SK-N-SH (cell line): ENCODE data around the gene VARS1. TPM values are rescaled to one million over a fixed set of nuclear protein-coding genes. Genes with fewer than 3 reads are reported as not detected.

Experiments
- CTCF ChIA-PET: fragments of 300-600, 350-600 bp; formaldehyde crosslinking; extraction: SDS; loops from one replicate; lab custom pipeline; 2021; lab: Yijun Ruan, JAX
- POLR2A ChIA-PET: fragments of 350-600 bp; sonication (Branson Sonifier 250); formaldehyde crosslinking; extraction: SDS; loops from one replicate; lab custom pipeline; 2020; ENCODE audit warnings: antibody characterized with exemption, inconsistent platforms; lab: Yijun Ruan, JAX
- DNase-seq: peaks from one replicate; pipeline ENCODE4 v3.0.0; 2012
- H2AFZ ChIP-seq: fragments of 200-600 bp; sonication (generic); 2 replicates; pipeline ENCODE4 v1.8.1; 2016; ENCODE audit warnings: antibody characterized with exemption, mild to moderate bottlenecking, low read depth
- H3F3A ChIP-seq: fragments of 200-600 bp; sonication (generic); replicated peaks from 2 replicates; pipeline ENCODE3; 2016; ENCODE audit warnings: antibody characterized with exemption, mild to moderate bottlenecking; ENCODE audit not compliant: insufficient read depth
- H3K27ac ChIP-seq, 2 experiments: fragments of 200-500 bp in 1 of 2; fragments of 200-600 bp in 1 of 2; sonication (Bioruptor generic) in 1 of 2; sonication (generic), shearing (Covaris generic) in 1 of 2; 2 replicates each; pipeline versions ENCODE4 v1.5.1 to v1.6.1; 2014 to 2016; ENCODE audit warnings: low read depth in 2 of 2, inconsistent platforms in 1 of 2, low read length in 1 of 2, mild to moderate bottlenecking in 1 of 2, mixed read lengths in 1 of 2
- H3K27me3 ChIP-seq: fragments of 200-600 bp; sonication (generic), shearing (Covaris generic); 2 replicates; pipeline ENCODE4 v1.6.1; 2016; ENCODE audit warnings: mixed run types; ENCODE audit not compliant: insufficient read depth
- H3K36me3 ChIP-seq, 2 experiments: fragments of 200-500 bp in 1 of 2; fragments of 200-600 bp in 1 of 2; sonication (Bioruptor generic) in 1 of 2; sonication (generic) in 1 of 2; replicated peaks in 1 of 2; 2 replicates each; pipeline versions ENCODE3 to v1.5.1; 2014 to 2016; ENCODE audit warnings: low read length in 1 of 2, mild to moderate bottlenecking in 1 of 2; ENCODE audit not compliant: insufficient read depth in 2 of 2, control insufficient read depth in 1 of 2
- H3K4me1 ChIP-seq, 2 experiments: fragments of 200-500 bp in 1 of 2; fragments of 200-600 bp in 1 of 2; sonication (Bioruptor generic) in 1 of 2; sonication (generic), shearing (Covaris generic) in 1 of 2; 2 replicates each; pipeline versions ENCODE4 v1.5.1 to v1.6.1; 2014 to 2016; ENCODE audit warnings: low read depth in 1 of 2, low read length in 1 of 2, mixed run types in 1 of 2; ENCODE audit not compliant: insufficient read depth in 2 of 2, control insufficient read depth in 1 of 2
- H3K4me2 ChIP-seq: fragments of 200-600 bp; sonication (generic), shearing (Covaris generic); 2 replicates; pipeline ENCODE4 v1.6.1; 2017; ENCODE audit warnings: mixed run types
- H3K4me3 ChIP-seq, 2 experiments: fragments of 200-500 bp in 1 of 2; fragments of 200-600 bp in 1 of 2; sonication (Bioruptor generic) in 1 of 2; sonication (generic), shearing (Covaris generic) in 1 of 2; 2 replicates each; pipeline versions ENCODE4 v1.5.1 to v1.8.1; 2014 to 2016; ENCODE audit warnings: low read depth in 2 of 2, inconsistent platforms in 1 of 2, low read length in 1 of 2, mild to moderate bottlenecking in 1 of 2, mixed read lengths in 1 of 2, moderate library complexity in 1 of 2
- H3K79me2 ChIP-seq: fragments of 200-600 bp; sonication (generic); 2 replicates; pipeline ENCODE4 v1.8.1; 2017; ENCODE audit warnings: mild to moderate bottlenecking; ENCODE audit not compliant: insufficient read depth
- H3K9ac ChIP-seq: fragments of 200-600 bp; sonication (generic); 2 replicates; pipeline ENCODE4 v1.6.1; 2017; ENCODE audit warnings: mixed run types
- H3K9me2 ChIP-seq: fragments of 200-600 bp; sonication (generic); 2 replicates; pipeline ENCODE4 v1.6.1; 2017; ENCODE audit warnings: mixed run types
- H3K9me3 ChIP-seq: fragments of 200-600 bp; sonication (generic); 2 replicates; pipeline ENCODE4 v1.6.1; 2017; ENCODE audit warnings: mixed run types, mild to moderate bottlenecking, moderate library complexity
- H4K20me1 ChIP-seq: fragments of 200-600 bp; sonication (generic); 2 replicates; pipeline ENCODE4 v1.6.1; 2017; ENCODE audit warnings: mild to moderate bottlenecking, mixed run types; ENCODE audit not compliant: insufficient read depth
- CHD2 ChIP-seq: fragments of 150-350 bp; IDR thresholded peaks from 2 replicates; pipeline ENCODE4 v1.6.1; 2018; ENCODE audit warnings: low read length; ENCODE audit not compliant: partially characterized antibody
- EZH2phosphoT487 ChIP-seq: fragments of 200-600 bp; sonication (generic); IDR thresholded peaks from 2 replicates; pipeline ENCODE4 v1.6.1; 2017; ENCODE audit warnings: low read depth, mixed run types, mild to moderate bottlenecking, antibody characterized with exemption, moderate library complexity, borderline replicate concordance
- FOSL2 ChIP-seq: IDR thresholded peaks from 2 replicates; pipeline ENCODE4 v1.4.0; 2012; ENCODE audit warnings: low read depth, mild to moderate bottlenecking, moderate library complexity, borderline replicate concordance
- FOXJ3 ChIP-seq: sonication (generic); formaldehyde crosslinking; IDR thresholded peaks from 2 replicates; pipeline ENCODE4 v1.5.1; 2020; ENCODE audit warnings: mild to moderate bottlenecking, missing genetic modification reagents
- FOXM1 ChIP-seq: IDR thresholded peaks from 2 replicates; pipeline ENCODE4 v1.4.0; 2012; ENCODE audit warnings: low read depth, mild to moderate bottlenecking
- GATA2 ChIP-seq: sonication (generic); formaldehyde crosslinking; IDR thresholded peaks from 2 replicates; pipeline ENCODE4 v1.5.0; 2020; ENCODE audit warnings: mild to moderate bottlenecking, missing genetic modification reagents
- MXI1 ChIP-seq: IDR thresholded peaks from 2 replicates; pipeline ENCODE4 v1.6.1; 2012; ENCODE audit warnings: mild to moderate bottlenecking, low read depth, low read length, improper control_type of control experiment
- POLR2AphosphoS5 ChIP-seq: IDR thresholded peaks from 2 replicates; pipeline ENCODE4 v1.6.1; 2012; ENCODE audit warnings: low read depth, low read length
- RCOR1 ChIP-seq: fragments of 150-350 bp; IDR thresholded peaks from 2 replicates; pipeline ENCODE4 v1.6.1; 2017; ENCODE audit warnings: antibody characterized with exemption, low read length
- RXRA ChIP-seq: IDR thresholded peaks from 2 replicates; pipeline ENCODE4 v1.4.0; 2012; ENCODE audit warnings: low read depth, mild to moderate bottlenecking, borderline replicate concordance
- YY1 ChIP-seq: IDR thresholded peaks from 2 replicates; pipeline ENCODE4 v1.4.0; 2012; ENCODE audit warnings: low read depth, mild to moderate bottlenecking
- WGBS: methylation state at CpG from one replicate; pipeline ENCODE4 v1.1.6; 2017; ENCODE audit warnings: low lambda C conversion rate; 5-methylcytosine and 5-hydroxymethylcytosine counted together
- polyA plus RNA-seq, 3 experiments: library from polyadenylated mRNA; depleted of rRNA; stranded (reverse); fragments of >200 nt; gene quantifications; 2 replicates each; pipeline ENCODE4 v1.2.3, GENCODE V29; 2012
- TF ChIP-seq, protein P1 (sequence below): fragments of 150-350 bp; IDR thresholded peaks from 2 replicates; pipeline ENCODE4 v1.6.1; 2017; ENCODE audit warnings: antibody characterized with exemption, low read length, low read depth, borderline replicate concordance
- TF ChIP-seq, protein P2 (sequence below): IDR thresholded peaks from 2 replicates; pipeline ENCODE4 v1.4.0; 2012; ENCODE audit warnings: low read depth, borderline replicate concordance
- TF ChIP-seq, protein P3 (sequence below): IDR thresholded peaks from 2 replicates; pipeline ENCODE4; 2012
- TF ChIP-seq, protein P4 (sequence below): fragments of 150-350 bp; IDR thresholded peaks from 2 replicates; pipeline ENCODE4 v1.6.1; 2016; ENCODE audit warnings: mild to moderate bottlenecking, low read depth, low read length

The VARS1 gene
- polyA plus RNA-seq, 1 of the 3 experiments (the other 2 are of a cell fraction) = 35.1 TPM

DNA sequence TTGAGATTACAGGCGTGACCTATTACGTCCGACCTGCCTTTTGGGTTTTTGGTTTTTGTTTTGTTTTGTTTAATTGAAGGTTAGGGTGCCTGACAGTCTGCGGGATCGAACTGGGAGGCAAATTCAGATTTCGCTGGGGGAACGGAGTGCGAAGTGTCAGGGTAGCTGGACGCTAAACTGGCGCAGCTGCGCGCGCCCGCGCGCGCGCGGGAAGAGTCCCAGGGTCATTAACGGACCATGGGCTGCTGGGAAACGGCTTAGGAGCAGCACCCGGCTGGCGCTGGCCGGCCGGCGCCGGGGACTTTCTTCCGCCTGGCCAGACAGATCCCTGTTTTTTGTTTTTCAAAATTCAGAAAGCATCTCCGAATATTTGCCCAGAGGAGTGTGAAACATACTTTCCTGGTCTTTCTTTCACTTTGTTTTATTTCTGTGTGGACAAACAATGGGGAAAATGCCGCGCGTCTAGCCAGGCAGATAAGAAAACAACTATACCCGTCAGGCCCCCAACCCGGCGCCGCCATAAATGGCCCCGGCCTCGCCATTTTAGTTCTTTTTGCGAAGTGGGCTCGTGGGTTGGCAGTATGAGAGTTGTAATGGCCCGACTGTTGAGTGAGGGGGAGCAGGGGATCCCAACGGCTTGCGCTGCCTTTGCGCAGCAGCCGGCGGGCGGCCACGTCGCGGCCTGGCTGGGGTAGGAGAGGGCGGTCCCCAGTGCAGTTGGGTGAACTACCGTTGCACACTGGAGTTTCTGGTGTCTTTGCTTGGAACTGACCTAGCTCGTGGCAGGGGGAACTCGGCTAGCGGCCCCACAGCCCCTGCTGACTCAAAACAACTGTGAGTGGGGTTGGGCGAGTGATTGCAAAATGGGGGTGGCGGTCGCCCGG is 39.1 kb upstream of the VARS1 start (continued):
- TF ChIP-seq, protein P1, sequence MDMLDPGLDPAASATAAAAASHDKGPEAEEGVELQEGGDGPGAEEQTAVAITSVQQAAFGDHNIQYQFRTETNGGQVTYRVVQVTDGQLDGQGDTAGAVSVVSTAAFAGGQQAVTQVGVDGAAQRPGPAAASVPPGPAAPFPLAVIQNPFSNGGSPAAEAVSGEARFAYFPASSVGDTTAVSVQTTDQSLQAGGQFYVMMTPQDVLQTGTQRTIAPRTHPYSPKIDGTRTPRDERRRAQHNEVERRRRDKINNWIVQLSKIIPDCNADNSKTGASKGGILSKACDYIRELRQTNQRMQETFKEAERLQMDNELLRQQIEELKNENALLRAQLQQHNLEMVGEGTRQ = no peak
- TF ChIP-seq RXRA = peak; percentile 23; the same call in 1 of the 2 replicates
- 0 out of 2 replicates have a peak, but pooled peaks have one; percentile 6 for TF ChIP-seq RCOR1
- no peak for TF ChIP-seq FOSL2
- TF ChIP-seq, protein P2, sequence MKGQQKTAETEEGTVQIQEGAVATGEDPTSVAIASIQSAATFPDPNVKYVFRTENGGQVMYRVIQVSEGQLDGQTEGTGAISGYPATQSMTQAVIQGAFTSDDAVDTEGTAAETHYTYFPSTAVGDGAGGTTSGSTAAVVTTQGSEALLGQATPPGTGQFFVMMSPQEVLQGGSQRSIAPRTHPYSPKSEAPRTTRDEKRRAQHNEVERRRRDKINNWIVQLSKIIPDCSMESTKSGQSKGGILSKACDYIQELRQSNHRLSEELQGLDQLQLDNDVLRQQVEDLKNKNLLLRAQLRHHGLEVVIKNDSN = no peak
- TF ChIP-seq, protein P3, sequence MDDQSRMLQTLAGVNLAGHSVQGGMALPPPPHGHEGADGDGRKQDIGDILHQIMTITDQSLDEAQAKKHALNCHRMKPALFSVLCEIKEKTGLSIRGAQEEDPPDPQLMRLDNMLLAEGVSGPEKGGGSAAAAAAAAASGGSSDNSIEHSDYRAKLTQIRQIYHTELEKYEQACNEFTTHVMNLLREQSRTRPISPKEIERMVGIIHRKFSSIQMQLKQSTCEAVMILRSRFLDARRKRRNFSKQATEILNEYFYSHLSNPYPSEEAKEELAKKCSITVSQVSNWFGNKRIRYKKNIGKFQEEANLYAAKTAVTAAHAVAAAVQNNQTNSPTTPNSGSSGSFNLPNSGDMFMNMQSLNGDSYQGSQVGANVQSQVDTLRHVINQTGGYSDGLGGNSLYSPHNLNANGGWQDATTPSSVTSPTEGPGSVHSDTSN = peak; percentile 26; the same call in 1 of the 2 replicates
- no peak for TF ChIP-seq GATA2 (CRISPR knock-in tag)
- peak; percentile 100 for TF ChIP-seq POLR2AphosphoS5
- peak; percentile 63 for TF ChIP-seq MXI1
- TF ChIP-seq CHD2 = no peak
- peak; percentile 94 for TF ChIP-seq YY1
- TF ChIP-seq, all 33 proteins: peak for 14

DNA sequence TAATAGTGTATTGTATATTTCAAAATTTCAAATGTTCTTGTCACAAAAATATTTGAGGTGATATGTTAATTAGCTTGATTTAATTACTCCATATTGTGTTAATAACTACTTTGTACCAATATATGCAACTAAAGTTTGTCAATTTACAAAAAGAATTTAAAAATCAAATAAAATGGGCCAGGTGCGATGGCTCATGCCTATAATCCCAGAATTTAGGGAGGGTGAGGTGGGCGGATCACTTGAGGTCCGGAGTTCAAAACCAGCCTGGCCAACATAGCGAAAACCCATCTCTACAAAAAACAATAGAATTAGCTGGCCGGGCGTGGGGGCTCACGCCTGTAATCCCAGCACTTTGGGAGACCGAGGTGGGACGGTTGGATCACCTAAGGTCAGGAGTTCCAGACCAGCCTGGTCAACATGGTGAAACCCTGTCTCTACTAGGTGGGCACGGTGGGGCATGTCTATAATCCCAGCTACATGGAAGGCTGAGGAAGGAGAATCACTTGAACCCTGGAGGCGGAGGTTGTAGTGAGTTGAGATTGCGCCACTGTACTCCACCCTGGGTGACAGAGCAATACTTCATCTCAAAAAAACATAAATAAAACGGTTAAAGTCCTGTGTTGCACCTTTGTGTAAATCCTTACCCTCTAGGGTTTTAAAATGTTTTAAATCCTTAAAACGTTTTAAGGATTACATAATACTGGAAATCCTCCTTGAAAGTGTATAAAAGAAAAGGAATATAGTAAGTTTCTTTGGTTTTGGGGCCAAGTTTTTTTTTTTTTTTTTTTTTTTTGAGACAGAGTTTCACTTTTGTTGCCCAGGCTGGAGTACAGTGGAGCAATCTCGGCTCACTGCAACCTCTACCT is 36.0 kb upstream of the VARS1 start:
- Histone ChIP-seq H3K4me3 (peak overlapping the region in 1 of 2 experiments; percentile 71; a peak in 2 of 4 replicates), H3K9me3 (no peaks in the 10 kb centered on the region), H2AFZ (no peak overlapping the region), H3K27me3 (no peaks in the 10 kb centered on the region), H4K20me1 (peaks cover 8% of the 10 kb centered on the region), H3F3A (peaks cover 18% of the 10 kb centered on the region), H3K36me3 (peaks cover 0 to 6% of the 10 kb centered on the region in 2 experiments), H3K4me2 (peak overlapping the region; percentile 80), H3K79me2 (peaks cover 48% of the 10 kb centered on the region), H3K9me2 (no peaks in the 10 kb centered on the region), H3K27ac (no peak overlapping the region), H3K9ac (no peak overlapping the region; the same call in 1 of the 2 replicates), H3K4me1 (peaks cover 9 to 10% of the 10 kb centered on the region in 2 experiments; a peak in 2 of 4 replicates)
- WGBS = 89% methylated on average over 15 of the region's 15 CpGs
- ChIA-PET POLR2A (interaction anchor here (0.7 to 1.3 kb wide), 2 partner anchors 106 to 1140 kb away, joined by 3 read pairs; no protein-coding TSS in a partner anchor), CTCF (interaction anchor here (1.2 to 2.8 kb wide), 8 partner anchors 18 to 233 kb away, joined by 5 to 45 read pairs (median 16); partner anchors contain the start of genes CLIC1, DDAH2, HSPA1A and HSPA1L)
- TF ChIP-seq, protein P4, sequence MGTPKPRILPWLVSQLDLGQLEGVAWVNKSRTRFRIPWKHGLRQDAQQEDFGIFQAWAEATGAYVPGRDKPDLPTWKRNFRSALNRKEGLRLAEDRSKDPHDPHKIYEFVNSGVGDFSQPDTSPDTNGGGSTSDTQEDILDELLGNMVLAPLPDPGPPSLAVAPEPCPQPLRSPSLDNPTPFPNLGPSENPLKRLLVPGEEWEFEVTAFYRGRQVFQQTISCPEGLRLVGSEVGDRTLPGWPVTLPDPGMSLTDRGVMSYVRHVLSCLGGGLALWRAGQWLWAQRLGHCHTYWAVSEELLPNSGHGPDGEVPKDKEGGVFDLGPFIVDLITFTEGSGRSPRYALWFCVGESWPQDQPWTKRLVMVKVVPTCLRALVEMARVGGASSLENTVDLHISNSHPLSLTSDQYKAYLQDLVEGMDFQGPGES = no peak
- TF ChIP-seq FOXJ3 (CRISPR knock-in tag) (no peak), GATA2 (CRISPR knock-in tag) (no peak), EZH2phosphoT487 (no peak), FOXM1 (no peak), RCOR1 (no peak), POLR2AphosphoS5 (no peak)
- DNase-seq = no peak
